Testis (tissue), 2 donors: Measurements from ENCODE around the gene PRKAG3.

Source experiments
- CTCF ChIP-seq, 3 experiments: fragments of 450-650 bp in 2 of 3; fragments of 200-600 bp in 1 of 3; sonication (generic) in 1 of 3; IDR thresholded peaks; one replicate each; pipeline ENCODE4 v1.5.1; 2016 to 2019; ENCODE audit warnings: antibody characterized with exemption in 3 of 3, mild to moderate bottlenecking in 2 of 3, moderate library complexity in 1 of 3
- POLR2A ChIP-seq: fragments of 450-650 bp; IDR thresholded peaks from one replicate; pipeline ENCODE4 v1.6.1; 2017; ENCODE audit warnings: antibody characterized with exemption, mild to moderate bottlenecking, moderate library complexity

GRCh38 chr2:218834685-218835084 is 3.1 kb upstream of the PRKAG3 start:
- TF ChIP-seq POLR2A (no peak), CTCF (IDR thresholded peaks at IDR 0.05) (no peak)
